NCI-H2171 treated with DMSO at 0.1 percent for 48 hours (cell line): Measurements from ENCODE around the gene MET.

Experiments used
- DNase-seq: peaks from one replicate; lab custom pipeline; 2025; lab: John Stamatoyannopoulos, UW

MET gene

GRCh38 chr7:116665332-116665996 lies 6.5 kb upstream of the MET start:
- no peak for DNase-seq

- no peak for DNase-seq
These were observed 2.2 kb upstream of the MET start for GRCh38 chr7:116669769-116670168.

- DNase-seq = no peak
These were observed 1.5 kb upstream of the MET start for GRCh38 chr7:116670409-116671015.

- no peak for DNase-seq
These were observed 885 bp upstream of the MET start for GRCh38 chr7:116671111-116671510.

GRCh38 chr7:116672596-116673456 lies 830 bp downstream of the MET start:
- no peak for DNase-seq

- no peak for DNase-seq
These were observed 1.5 kb downstream of the MET start for GRCh38 chr7:116673457-116673865.

GRCh38 chr7:116674508-116675173 lies 2.6 kb downstream of the MET start:
- no peak for DNase-seq

- DNase-seq = no peak
These were observed 3.9 kb downstream of the MET start for GRCh38 chr7:116675812-116676355.

- DNase-seq = no peak
These were observed 6.8 kb downstream of the MET start for GRCh38 chr7:116678780-116679179.

GRCh38 chr7:116679500-116679899 lies 7.5 kb downstream of the MET start:
- no peak for DNase-seq

- DNase-seq = no peak
These were observed 11.8 kb downstream of the MET start for GRCh38 chr7:116683786-116684185.

- no peak for DNase-seq
These were observed 14.0 kb downstream of the MET start for GRCh38 chr7:116686033-116686432.

- DNase-seq = no peak
These were observed 14.9 kb downstream of the MET start for GRCh38 chr7:116686812-116687419.

GRCh38 chr7:116687801-116688201 lies 15.8 kb downstream of the MET start:
- DNase-seq = no peak

- DNase-seq = no peak
These were observed 17.8 kb downstream of the MET start for GRCh38 chr7:116689790-116690259.

GRCh38 chr7:116691664-116692063 lies 19.7 kb downstream of the MET start:
- DNase-seq = no peak

GRCh38 chr7:116692401-116693308 lies 20.7 kb downstream of the MET start:
- no peak for DNase-seq

GRCh38 chr7:116696707-116697106 lies 24.7 kb downstream of the MET start:
- DNase-seq = no peak

GRCh38 chr7:116697152-116697551 lies 25.2 kb downstream of the MET start:
- DNase-seq = no peak

- DNase-seq = no peak
These were observed 25.8 kb downstream of the MET start for GRCh38 chr7:116697761-116698160.

GRCh38 chr7:116698396-116698795 lies 26.4 kb downstream of the MET start:
- no peak for DNase-seq
